Activated naive CD4-positive, alpha-beta T cell treated with Interleukin-2 at 50 U/mL for 16 hours (primary cell): ENCODE measurements around the gene PKN3.
A peak's percentile ranks its signal among the peaks of the same experiment; 100 is the strongest.

Experiments
- DNase-seq: peaks from one replicate; pipeline ENCODE4 v3.0.0-alpha.2; 2020

The PKN3 gene

DNA sequence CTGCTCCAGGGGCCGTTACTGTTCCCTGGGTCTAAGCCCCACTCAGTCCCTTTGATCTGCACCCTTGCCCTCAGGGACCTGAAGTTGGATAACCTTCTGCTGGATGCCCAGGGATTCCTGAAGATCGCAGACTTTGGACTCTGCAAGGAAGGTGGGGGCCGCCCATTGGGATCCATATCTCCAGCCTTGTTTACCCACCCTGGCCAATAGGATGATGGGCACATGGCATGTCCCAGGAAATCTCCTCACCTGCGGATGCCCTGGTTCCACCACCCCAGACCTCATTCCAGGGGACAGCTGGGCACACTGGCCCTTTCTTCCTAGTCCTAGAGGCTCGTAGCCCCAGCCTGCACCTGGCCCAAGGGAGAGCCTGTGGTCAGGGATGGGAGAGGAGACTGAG lies 16.2 kb downstream of the PKN3 start:
- no peak for DNase-seq

DNA sequence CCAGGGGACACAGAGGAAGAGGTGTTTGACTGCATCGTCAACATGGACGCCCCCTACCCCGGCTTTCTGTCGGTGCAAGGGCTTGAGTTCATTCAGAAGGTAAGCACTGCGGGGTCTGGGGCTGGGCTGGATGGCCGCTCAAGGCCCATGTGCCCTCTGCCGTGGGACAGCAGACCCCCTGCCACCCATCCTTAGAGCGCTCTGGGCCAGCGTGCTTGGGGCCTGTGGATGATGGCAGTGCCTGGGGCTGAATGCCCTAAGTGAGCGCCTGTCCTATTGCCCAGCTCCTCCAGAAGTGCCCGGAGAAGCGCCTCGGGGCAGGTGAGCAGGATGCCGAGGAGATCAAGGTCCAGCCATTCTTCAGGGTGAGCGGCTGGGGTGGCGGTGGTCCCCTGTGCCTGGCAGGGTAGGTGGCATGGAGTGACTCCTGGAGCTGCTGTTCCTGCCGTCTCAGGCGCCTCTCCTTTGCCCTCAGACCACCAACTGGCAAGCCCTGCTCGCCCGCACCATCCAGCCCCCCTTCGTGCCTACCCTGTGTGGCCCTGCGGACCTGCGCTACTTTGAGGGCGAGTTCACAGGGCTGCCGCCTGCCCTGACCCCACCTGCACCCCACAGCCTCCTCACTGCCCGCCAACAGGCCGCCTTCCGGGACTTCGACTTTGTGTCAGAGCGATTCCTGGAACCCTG lies 17.8 kb downstream of the PKN3 start:
- no peak for DNase-seq

DNA sequence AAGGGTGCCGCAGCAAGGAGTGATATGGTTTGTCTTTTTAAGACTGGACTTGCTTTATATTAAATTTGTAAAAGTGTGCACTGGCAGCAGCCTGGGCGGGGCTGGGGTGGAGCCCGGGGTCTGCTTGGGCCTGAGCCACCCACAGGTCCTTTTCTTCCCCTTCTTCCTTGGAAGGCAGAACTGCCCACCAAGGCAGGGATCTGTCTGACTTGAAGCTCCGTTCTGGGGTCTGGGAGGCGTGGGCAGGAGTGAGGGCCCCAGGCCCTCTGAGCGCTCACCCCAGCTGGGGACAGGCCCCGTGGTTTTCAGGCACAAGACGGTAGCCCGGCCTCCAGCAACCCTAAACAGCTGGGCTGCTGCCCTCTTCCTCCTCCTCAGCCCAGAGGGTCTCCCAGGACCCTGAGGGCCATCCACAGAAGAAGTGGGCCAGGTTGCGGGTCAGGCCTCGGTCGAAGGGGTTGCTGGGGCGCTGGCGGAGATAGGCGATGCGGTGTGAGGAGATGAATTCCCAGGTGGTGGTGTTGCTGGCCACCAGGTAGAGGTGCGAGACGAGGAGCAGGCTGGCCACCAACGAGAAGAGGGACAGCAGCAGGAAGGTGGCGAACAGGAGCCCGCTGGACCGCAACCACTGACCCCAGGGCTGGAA lies 18.7 kb downstream of the PKN3 start:
- DNase-seq = no peak

DNA sequence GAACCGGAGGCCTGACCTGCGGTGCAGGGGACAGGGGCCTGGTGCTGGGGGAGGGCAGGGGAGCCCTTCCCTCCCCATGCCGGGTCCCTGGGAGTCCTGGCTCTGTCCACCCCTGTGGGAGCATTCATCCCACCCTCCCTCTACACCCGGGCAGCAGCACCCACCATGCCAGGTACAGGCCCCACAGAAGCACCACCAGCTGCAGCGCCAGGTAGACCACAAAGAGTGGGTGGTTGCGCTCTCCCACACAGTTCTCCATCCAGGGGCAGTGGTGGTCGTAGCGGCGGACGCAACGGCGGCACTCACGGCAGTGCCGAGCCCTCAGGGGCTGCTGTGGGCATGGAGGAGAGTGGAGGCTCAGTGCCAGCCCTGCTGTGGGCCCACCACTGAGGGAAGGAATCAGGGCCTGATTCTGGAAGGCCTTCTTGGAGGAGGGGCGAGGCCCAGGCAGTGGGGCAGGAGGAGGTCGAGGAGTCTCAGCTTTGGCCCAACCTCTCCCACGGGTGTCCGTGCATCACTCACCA lies 19.2 kb downstream of the PKN3 start:
- no peak for DNase-seq

DNA sequence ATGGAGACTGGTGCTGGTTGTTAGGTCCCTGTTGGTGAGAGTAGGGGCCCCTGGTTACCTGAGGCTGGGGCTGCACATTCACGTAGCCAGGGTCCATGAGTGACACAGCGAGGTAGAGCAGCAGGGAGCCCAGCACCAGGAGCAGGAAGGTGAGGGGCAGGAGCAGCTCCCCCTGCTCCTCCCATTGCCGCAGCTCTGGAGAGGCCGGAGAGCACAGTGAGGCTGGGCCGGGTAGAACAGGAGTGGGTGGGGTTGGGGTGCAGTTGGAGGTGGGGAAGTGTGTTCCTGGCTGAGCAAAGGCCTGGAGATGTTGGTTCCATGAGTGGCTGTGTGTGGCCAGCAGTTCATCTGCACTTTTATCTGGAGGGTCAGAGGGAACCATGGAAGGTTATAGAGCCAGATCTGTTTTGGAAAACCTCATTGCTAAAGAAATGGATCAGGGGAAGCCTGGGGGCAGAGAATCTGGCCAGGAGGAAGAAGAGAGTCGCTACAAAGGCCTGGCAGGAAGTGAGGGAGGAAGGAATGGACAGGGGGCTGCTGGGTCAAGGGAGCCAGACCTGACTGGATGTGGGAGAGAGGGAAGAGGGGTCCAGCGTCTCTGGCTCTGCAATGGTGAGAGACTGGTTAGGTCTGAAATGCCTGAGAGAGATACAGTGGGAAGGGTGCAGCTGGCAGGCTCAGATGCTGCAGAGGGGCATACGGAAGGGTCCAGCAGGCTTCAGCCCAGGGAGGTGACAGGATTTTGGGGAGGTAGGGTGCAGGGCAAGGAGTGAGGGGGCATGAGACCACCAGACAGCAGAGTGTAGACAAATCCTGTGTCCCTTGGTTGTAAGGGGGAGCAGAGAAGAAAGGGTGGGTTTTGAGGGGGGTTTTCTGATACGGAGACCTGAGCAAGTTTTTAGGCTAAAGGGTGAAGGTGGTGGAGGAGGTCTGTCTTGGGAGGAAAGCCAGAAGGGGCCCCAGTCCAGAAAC lies 20.4 kb downstream of the PKN3 start:
- DNase-seq = no peak

DNA sequence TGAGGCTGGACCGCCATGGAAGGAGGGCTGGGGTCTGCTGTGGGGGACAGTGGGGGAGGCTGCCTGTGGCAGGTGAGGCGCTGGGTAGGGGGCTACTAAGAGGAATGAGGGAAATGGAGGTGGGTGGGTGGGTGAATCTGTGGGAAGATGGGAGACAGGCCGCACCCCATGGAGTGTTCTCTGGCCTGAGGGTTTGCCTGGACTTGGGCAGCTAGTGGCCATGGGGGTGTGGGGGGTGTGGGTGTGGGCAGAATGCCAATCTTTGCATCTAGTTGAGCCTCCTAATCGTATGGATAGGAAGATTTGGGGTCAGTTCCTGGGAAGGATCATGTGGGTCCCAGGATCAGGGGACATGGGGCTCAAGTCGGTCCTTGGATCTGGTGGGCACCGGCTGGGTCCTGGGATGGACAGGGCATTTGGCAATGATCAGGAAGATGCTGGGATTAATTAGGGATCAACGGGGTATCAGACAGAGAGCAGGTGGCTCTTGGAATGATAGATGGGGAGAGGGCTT lies 21.1 kb downstream of the PKN3 start:
- DNase-seq = no peak

DNA sequence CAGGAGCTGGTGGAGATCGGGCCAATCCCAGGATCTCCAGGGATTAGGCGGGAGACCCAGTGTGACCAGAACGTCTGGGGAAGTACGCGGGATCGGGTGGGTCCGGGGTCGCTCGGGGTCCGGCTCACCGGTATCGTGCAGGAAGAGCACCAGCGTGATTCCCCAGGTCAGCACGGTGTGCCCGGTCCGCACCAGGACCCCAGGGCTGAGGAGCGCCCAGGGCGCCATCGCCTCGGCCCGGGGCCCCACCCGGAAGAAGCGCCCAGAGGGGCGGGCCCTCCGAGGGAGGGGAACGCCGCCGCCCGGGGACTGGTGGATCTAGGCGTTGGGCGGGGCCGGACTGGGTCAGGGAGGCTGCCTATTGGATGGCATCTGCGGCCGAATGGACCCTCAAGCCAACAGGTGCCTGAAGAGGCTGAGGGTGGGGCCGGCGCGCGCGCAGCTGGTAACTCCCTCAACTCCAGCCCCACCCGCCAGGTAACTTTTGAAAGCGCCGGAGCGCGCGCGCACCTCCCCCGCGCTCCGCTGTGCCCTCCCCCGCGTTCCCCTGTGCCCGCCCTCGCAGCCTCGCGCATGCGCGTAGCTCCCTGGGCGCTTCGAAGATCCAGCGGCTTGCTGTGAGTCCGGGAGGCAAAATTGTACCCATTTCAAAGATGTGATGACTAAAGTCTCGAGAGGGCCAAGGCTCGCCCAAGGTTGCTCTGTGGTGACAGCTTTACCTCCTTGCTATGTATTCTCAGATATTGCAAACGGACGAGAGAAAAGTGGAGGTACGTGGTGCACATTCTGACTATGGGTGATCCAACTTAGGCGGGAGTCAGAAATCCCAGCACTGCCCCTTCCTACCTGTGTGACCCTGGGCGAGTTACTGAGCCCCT lies 21.8 kb downstream of the PKN3 start, which contains the start of gene ZDHHC12:
TSS of gene ZDHHC12 (minus strand) at position 262 of the 878 bp plus-strand sequence. CDS start at position 228, 34 bp downstream.
- peak; percentile 99 for DNase-seq

DNA sequence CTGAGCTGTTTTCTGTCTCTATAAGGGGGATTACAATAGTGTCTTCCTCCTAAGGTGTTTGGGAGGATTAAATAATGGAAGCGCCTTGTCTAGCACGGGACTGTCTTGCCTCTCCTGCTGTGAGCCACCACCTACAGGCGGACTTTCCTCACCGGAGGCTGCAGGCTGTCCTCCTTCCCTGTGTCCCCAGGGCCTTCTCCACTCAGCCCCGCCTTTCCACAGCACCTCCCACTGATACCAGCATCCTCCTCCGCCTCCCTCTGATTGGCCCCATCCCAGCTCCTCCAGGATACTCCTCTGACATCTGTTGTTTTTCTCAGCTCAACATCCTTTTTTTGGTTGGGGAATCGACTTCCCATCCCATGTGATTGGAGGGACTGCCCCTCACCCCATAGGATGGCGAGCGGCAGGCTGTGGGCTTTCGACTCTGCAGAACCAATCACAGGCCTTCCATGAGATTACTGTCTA lies 22.5 kb downstream of the PKN3 start:
- DNase-seq = peak; percentile 47

DNA sequence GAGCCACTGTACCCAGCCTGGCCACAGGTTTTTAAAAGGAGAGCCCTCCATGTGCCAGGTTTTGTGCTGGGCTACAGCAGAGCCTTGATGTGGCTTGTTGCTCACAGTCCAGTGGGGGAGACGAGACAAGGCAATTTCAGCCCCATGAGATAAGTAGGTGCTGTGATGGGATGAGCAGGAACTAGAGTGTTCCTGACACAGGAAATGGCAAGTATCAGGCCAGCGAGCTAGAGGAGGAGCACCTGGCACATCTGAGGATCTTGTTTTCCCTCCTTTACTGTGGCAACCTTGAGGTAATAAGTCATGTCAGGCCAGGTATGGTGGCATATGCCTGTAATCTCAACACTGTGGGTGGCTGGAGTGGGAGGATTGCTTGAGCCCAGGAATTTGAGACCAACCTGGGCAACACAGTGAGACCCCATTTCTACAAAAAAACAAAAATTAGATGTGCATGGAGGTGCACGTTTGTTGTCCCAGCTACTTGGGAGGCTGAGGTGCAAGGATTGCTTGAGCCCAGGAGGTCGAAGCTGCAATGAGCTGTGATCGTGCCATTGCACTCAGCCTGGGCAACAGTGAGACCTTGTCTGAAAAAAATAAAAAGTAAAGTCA lies 25.4 kb downstream of the PKN3 start:
- no peak for DNase-seq

DNA sequence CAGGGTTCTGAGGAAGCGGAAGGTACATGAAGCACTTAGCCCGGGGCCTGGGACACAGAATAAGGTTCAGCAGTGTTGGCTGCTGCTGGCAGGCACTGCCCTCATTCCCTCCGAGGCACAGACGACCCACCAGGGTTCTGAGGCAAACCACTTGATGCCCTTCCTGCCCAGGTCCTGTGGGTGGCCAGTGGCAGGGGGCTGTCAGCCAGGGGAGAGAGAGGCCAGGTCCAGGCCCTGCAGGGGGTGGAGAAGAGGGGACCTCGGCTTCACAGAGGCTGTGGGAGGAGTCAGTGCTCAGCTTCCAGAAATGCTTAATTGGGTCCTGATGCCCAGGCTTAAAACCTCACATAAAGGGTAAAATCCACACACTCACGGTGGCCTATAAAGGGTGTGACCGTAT lies 26.0 kb downstream of the PKN3 start:
- no peak for DNase-seq

DNA sequence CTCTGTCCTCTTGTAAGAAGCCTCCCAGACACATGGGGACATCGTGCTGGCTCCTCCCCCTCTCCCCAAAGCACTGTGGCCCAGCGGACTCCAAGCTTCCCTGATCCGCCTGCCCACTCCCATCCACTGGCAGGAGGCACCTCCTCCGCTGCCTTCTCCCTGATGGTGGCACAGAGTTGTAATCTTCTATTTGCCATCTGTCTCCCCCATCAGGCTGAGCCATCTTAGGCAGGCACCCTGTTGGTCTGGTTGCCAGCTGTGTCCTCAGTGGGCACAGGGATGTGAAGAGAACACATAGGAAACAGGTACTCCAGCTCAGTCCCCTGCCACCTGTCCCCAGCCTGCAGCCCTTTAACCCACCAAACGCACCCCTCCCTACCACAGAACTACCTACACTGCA lies 27.0 kb downstream of the PKN3 start:
- DNase-seq = no peak

DNA sequence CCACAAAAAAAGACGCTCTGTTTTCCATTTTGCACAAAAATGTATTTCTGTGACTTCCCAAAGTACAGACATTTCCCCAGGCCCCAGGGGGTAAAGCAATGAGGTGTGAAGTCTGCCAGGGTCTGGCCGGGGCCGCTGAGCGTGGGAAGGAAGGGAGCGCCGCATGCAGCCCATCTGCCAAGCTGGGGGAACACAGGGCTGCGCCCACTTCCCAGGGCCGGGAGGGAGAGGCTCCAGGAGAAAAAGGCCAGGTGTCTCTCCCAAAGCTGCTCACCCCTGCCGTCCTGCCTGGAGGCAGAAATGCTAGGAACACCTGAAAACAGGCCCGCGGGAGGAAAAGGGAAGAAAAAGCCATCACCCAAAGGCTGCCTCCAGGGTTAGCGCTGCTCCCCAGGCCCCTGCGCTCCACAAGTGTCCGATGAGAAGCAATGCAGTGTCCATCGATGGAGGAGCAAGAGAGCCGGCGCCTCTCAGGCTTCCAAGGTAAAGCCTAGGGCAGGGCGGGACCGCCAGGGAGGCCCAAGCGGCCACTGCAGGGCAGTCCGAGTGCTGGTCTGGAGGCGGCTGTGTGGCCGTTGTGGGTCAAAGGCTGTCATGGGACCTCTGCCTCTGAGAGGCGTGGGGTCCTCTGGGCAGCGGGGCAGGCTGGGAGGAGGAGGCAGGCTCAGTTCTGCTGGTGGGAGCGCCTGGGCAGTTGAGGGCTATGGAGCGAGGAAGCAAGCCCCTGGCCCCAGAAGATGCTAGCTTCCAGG lies 27.6 kb downstream of the PKN3 start:
- no peak for DNase-seq

DNA sequence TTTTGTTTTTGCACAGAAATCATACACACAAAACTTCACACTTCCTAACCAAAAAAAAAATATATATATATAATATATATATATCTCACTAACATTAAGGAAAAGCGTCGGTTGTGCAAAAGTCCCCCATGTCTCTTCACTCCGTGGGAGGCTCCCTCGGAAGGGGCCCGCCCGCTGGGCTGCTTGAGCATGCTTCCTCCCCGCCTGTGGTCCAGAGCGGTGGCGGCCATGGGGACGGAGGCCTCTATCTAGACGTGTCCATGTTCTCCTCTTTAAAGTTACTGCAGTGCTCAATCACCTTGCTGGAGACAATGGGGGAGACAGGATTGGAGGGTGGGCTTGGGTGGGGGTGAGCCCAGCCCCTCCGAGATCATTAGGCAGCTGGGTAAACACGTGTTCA lies 28.8 kb downstream of the PKN3 start:
- no peak for DNase-seq

DNA sequence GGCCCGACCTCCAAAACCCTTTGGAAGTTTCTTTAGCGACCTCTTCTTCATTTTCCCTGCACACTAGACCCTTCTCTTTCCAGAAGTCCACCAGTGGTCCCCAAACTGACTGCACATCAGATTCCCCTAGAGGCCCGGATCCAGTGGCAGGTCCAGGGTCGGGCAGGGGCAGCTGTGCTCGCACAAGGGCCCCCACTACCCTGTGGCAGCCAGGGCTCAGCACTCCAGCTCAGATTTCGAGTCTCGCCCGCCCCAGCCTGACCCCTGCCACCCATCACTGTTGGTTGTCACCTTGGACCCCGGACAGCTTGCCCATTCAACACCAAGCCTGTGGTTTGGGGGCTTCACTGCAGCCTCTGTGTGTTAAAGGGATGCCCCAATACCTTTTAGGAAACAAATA lies 29.4 kb downstream of the PKN3 start:
- no peak for DNase-seq

DNA sequence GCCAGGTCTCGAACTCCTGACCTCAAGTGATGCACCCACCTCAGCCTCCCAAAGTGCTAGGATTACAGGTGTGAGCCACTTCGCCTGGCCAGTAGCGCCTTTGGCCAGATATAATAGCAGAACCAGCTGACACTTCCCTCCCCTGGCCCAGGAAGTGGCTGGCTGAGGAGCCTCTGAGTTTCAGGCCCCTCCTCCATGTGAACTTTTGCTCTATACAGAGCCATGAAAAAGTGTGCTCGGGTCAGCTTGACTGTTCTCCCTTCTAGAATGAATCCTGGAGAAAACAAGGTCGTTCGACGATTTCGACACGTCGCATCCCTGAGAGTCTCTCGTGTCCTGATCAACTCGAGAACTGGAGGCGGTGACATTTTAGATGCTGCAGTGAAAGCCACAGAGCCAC lies 30.3 kb downstream of the PKN3 start:
- no peak for DNase-seq

DNA sequence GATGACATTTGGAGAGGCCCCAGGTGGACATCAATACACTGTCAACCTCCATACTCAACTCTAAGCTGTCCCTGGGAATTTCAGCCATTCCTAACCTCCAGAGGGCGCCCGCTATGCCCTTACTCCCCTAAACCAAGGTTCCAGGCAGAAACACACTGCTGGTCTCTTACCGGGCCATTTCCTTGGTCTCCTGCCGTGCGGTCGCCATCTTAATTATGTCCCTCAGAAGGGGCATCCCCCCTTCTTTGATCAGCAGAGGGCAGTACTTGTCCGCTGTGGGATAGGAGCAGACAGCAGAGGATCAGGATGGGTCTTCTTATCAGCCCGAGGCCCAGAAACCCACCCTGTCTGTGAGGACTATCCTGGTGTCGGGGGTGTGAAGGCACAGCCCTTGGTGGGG lies 31.0 kb downstream of the PKN3 start:
- DNase-seq = no peak

DNA sequence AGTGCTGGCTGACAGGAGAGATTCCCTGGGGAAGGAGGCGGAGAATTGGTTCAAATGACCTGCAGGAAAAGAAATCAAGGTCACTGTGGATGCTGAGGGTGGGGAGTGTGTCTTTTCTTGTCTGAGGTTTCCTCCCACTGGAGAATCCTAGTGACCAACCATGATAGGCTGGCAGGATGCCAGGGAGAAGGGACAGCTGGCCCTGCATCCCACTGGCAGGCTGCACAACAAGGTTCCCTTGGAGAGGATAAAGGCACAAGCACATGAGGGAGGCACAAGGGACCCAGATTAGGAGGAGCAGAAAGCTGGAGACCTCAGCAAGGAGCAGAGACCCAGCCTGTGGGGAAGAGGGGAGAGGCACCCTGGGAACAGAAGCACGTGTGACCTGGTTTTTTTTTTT lies 33.1 kb downstream of the PKN3 start:
- DNase-seq = no peak

DNA sequence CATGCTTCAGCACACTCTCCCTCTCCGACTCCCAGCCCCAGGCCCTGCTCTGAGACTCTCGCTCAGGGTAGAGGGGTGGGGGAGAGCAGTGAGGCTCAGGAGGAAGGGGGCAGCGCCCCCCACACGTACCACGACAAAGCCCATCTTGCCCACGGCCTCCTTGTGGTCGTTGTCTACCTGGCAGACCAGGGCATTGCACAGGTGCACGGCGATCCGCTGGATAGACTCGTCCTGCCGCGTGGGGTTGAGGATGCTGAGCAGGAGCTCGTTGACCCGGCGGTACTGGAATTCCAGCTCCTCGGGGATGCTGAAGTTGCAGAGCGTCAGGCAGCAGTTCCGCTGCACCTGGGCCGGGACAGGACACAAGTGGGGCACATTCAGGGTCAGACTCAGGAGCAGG lies 40.1 kb downstream of the PKN3 start:
- no peak for DNase-seq

DNA sequence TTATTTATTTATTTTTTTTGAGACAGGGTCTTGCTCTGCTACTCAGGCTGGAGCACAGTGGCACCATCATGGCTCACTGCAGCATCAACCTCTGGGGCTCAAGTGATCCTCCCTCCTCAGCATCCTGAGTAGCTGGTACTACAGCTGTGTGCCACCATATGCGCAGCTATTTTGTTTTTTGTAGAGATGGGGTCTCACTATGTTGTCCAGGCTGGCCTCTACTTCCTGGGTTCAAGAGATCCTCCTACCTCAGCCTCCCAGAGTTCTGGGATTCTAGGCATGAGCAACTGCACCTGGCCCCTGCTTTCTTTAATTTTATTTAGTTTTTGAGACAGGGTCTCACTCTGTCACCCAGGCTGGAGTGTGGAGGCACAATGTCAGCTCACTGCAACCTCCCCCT lies 41.1 kb downstream of the PKN3 start:
- DNase-seq = no peak

DNA sequence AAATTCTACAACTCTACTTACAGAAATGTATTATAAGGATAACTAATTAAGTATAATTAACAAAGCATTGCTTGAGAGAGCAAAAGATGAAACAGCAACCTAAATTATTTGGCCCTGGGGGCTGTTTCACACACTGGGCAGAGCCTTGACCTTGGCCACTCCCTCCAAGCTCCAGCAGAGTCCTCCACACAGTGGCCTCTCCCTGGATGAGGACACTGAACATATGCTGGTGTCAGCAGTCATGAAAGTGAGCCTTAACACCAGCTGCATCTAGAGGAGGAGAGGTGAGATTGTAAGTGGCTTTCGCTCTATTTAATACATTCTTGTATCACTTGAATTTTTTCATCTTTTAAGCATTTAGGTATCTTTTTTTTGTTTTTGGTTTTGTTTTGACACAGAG lies 44.9 kb downstream of the PKN3 start:
- DNase-seq = no peak
